Activated effector memory CD4-positive, alpha-beta T cell treated with anti-CD3 and anti-CD28 coated beads, Interleukin-2, amount 50 U/mL, for 16 hours (primary cell): ENCODE data around the gene UFD1.

Experiments
- DNase-seq: peaks from one replicate; pipeline ENCODE4 v3.0.0-alpha.2; 2020

UFD1 gene

GRCh38 chr22:19478901-19479354, at the start of gene UFD1:
Gene UFD1, minus strand, starts transcription at chr22:19479193. Its CDS starts 108 bp downstream, at chr22:19479085.
- DNase-seq = peak; percentile 93

- DNase-seq = peak; percentile 22
These were observed 48.9 kb upstream of the UFD1 start for GRCh38 chr22:19527861-19528417.

GRCh38 chr22:19527321-19527721, 48.3 kb upstream of the UFD1 start:
- DNase-seq = peak; percentile 48

GRCh38 chr22:19526702-19527111, 47.7 kb upstream of the UFD1 start:
- peak; percentile 49 for DNase-seq

- peak; percentile 41 for DNase-seq
These were observed 47.2 kb upstream of the UFD1 start for GRCh38 chr22:19526076-19526701.

GRCh38 chr22:19525666-19526065, 46.7 kb upstream of the UFD1 start:
- DNase-seq = peak; percentile 34

- DNase-seq = peak; percentile 56
These were observed 46.2 kb upstream of the UFD1 start for GRCh38 chr22:19525116-19525660.

- DNase-seq = peak; percentile 61
These were observed 45.5 kb upstream of the UFD1 start, which contains the start of gene CLDN5 for GRCh38 chr22:19524170-19525115. Gene CLDN5, minus strand, starts transcription at chr22:19524410. Its CDS starts 155 bp downstream, at chr22:19524255.

GRCh38 chr22:19523240-19524169, 44.5 kb upstream of the UFD1 start:
- peak; percentile 60 for DNase-seq

- DNase-seq = peak; percentile 44
These were observed 43.9 kb upstream of the UFD1 start for GRCh38 chr22:19522881-19523239.

GRCh38 chr22:19522190-19522880, 43.3 kb upstream of the UFD1 start:
- peak; percentile 53 for DNase-seq

GRCh38 chr22:19520566-19521305, 41.7 kb upstream of the UFD1 start:
- DNase-seq = peak; percentile 58

GRCh38 chr22:19520007-19520406, 41.0 kb upstream of the UFD1 start:
- peak; percentile 63 for DNase-seq

GRCh38 chr22:19519041-19519926, 40.3 kb upstream of the UFD1 start:
- DNase-seq = peak; percentile 48

GRCh38 chr22:19518635-19519034, 39.6 kb upstream of the UFD1 start:
- DNase-seq = no peak

- DNase-seq = peak; percentile 38
These were observed 39.1 kb upstream of the UFD1 start for GRCh38 chr22:19517919-19518611.

- DNase-seq = peak; percentile 33
These were observed 38.1 kb upstream of the UFD1 start for GRCh38 chr22:19517171-19517500.

- peak; percentile 38 for DNase-seq
These were observed 37.6 kb upstream of the UFD1 start for GRCh38 chr22:19516378-19517170.
